ENCODE results near the gene ARAP2. TPM values are rescaled to one million over a fixed set of nuclear protein-coding genes. Genes with fewer than 3 reads are reported as not detected.

The ARAP2 gene
- total and polyA plus RNA-seq, 5 donors from 2014 or later = 10.2 to 92.2 (median 14.6) TPM

DNA sequence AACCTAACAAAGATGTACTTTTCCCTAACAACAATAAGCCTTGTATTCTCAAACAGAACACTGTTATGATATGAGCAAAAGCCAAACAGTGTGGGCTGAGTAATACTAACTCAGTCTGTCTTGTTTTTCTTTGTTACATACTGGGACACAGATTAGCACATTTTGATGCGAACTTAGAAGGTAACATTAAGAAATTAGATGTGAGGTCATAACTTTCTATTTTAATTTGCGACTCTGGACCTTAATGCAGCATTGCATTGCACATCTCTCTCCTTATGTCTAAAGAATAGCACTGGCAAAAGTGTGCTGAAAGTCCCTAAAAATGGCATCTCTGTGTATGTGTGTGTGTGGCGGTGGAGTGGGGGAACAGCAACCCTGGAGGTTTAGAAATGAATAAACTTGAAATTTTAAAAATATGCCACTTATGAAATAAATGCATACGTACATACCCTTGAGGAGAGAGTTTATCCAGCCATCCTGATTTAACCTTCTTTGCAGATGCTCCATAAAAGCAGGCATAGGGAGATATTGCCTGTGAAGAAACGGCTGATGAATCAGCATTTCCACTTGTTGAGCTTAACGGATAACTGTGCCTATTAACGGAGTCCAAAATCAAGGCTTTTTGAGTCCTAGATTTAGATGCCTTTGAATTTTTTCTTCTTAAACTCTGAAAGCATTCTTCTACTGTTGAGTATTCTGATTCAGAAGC is 34.2 kb downstream of the ARAP2 start:
- H3K9me3 Mint-ChIP-seq = no peaks in the 10 kb centered on the region
- Histone ChIP-seq H3K4me3 (ENCODE audit: low read depth, low read length) (no peak overlapping the region), H3K4me1 (ENCODE audit: control insufficient read depth, insufficient read depth, low read length, poor library complexity, severe bottlenecking) (peaks cover 15% of the 10 kb centered on the region), H3K9me3 (ENCODE audit: control insufficient read depth in 2 of 2, low read length in 2 of 2) (no peaks in the 10 kb centered on the region), H3K27ac (ENCODE audit: insufficient read depth, low read length, poor library complexity, severe bottlenecking) (no peak overlapping the region), H3K36me3 (ENCODE audit: control insufficient read depth, insufficient read depth, low read length) (peaks cover 26% of the 10 kb centered on the region), H3K27me3 (ENCODE audit: control insufficient read depth, insufficient read depth, low read length) (no peaks in the 10 kb centered on the region)
- ATAC-seq (ENCODE audit: low read depth in 2 of 2) = no peak
- H3K4me3 Mint-ChIP-seq = peak overlapping the region in 3 of 4 donors; percentile 52 to 81 (median 54)
- DNase-seq = no peak
- H3K27ac Mint-ChIP-seq = peak overlapping the region; percentile 46 to 60 (median 48)
- H3K36me3 Mint-ChIP-seq = peaks cover 41% of the 10 kb centered on the region
- peaks cover 21 to 52% (median 44%) of the 10 kb centered on the region in 4 donors for H3K4me1 Mint-ChIP-seq
- no peaks in the 10 kb centered on the region for H3K27me3 Mint-ChIP-seq

DNA sequence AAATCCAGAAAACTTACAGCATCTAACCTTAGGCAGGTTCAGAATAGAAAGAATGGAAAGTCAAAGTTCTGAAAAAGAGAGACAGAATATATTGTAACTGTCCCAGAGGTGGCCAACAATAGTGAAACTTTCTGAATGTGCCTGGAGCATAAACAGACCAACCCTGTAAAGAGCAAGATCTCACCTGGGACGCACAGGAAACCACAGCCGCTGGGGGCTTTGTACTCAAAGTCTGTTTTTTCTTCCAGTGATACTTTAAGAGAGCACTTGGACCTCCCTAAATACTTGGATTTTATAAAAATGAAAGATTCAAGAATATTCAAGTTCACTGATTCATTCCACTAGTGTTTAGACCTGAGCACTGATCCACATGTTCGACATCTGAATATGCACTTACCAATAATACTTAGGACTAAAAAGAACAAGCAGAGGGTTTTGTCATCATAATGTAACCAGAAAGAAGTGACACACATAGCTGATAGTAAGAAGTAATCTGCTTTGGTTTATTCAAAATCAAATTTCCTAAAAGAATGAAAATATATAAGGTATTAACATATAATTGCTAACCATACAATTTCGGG is 35.3 kb downstream of the ARAP2 start:
- Histone ChIP-seq H3K27ac (ENCODE audit: insufficient read depth, low read length, poor library complexity, severe bottlenecking) (no peak overlapping the region), H3K9me3 (ENCODE audit: control insufficient read depth in 2 of 2, low read length in 2 of 2) (no peaks in the 10 kb centered on the region), H3K4me3 (ENCODE audit: low read depth, low read length) (peak overlapping the region; percentile 46), H3K27me3 (ENCODE audit: control insufficient read depth, insufficient read depth, low read length) (no peaks in the 10 kb centered on the region), H3K36me3 (ENCODE audit: control insufficient read depth, insufficient read depth, low read length) (peaks cover 29% of the 10 kb centered on the region), H3K4me1 (ENCODE audit: control insufficient read depth, insufficient read depth, low read length, poor library complexity, severe bottlenecking) (peaks cover 15% of the 10 kb centered on the region)
- no peaks in the 10 kb centered on the region for H3K27me3 Mint-ChIP-seq
- peak overlapping the region; percentile 16 to 85 (median 67) for H3K27ac Mint-ChIP-seq
- H3K4me1 Mint-ChIP-seq = peaks cover 25 to 48% (median 42%) of the 10 kb centered on the region in 4 donors
- peaks cover 38% of the 10 kb centered on the region for H3K36me3 Mint-ChIP-seq
- ATAC-seq (ENCODE audit: low read depth in 2 of 2) (peak in 1 of 2 donors; percentile 68), DNase-seq (peak in 2 of 3 donors; percentile 17 to 56)
- H3K9me3 Mint-ChIP-seq = no peaks in the 10 kb centered on the region
- H3K4me3 Mint-ChIP-seq = peak overlapping the region; percentile 33 to 74 (median 58)

DNA sequence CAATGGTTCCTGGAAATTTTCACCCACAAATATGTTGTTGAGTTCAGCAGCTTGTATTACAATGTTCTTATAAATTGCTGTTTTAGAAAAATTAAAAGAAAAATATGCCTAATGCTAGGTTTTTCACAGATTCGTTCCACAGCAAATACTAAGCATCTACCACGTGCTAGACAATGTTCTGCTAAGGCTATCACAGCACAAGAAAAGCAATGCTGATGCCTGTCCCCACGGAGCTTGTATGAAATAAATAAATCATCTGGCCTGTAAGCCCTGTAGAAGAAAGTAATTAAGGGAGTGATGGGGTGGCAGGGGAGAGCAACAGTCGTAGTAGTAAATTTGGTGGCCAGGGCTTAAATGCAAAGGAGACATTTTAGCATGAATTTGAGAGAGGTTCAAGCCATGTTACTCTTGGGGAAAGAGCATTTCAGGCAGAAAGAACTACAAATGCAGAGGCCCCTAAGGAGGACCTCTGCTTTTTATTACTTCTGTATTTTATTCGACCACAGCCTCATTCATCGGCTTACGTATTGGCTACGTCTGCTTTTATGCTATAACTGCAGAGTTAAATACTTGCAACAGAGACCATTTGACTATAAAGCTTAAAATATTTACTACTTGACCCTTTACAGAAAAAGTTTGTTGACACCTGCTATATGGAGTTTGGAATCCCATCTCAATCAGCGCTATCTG is 36.3 kb downstream of the ARAP2 start:
- peaks cover 28% of the 10 kb centered on the region for H3K36me3 ChIP-seq (ENCODE audit: control insufficient read depth, insufficient read depth, low read length)
- Mint-ChIP-seq H3K4me1 (peaks cover 27 to 46% (median 43%) of the 10 kb centered on the region in 4 donors), H3K27me3 (no peaks in the 10 kb centered on the region), H3K27ac (peak overlapping the region in 2 of 3 donors; percentile 67 to 85), H3K9me3 (no peaks in the 10 kb centered on the region), H3K4me3 (peak overlapping the region in 3 of 4 donors; percentile 39 to 60 (median 54)), H3K36me3 (peaks cover 37% of the 10 kb centered on the region)
- peak in 1 of 3 donors; percentile 7 for DNase-seq
- H3K4me1 ChIP-seq (ENCODE audit: control insufficient read depth, insufficient read depth, low read length, poor library complexity, severe bottlenecking) = peaks cover 15% of the 10 kb centered on the region
- no peak overlapping the region for H3K4me3 ChIP-seq (ENCODE audit: low read depth, low read length)
- H3K9me3 ChIP-seq (ENCODE audit: control insufficient read depth in 2 of 2, low read length in 2 of 2) = no peaks in the 10 kb centered on the region
- no peaks in the 10 kb centered on the region for H3K27me3 ChIP-seq (ENCODE audit: control insufficient read depth, insufficient read depth, low read length)
- ATAC-seq (ENCODE audit: low read depth in 2 of 2) = no peak
- H3K27ac ChIP-seq (ENCODE audit: insufficient read depth, low read length, poor library complexity, severe bottlenecking) = no peak overlapping the region

DNA sequence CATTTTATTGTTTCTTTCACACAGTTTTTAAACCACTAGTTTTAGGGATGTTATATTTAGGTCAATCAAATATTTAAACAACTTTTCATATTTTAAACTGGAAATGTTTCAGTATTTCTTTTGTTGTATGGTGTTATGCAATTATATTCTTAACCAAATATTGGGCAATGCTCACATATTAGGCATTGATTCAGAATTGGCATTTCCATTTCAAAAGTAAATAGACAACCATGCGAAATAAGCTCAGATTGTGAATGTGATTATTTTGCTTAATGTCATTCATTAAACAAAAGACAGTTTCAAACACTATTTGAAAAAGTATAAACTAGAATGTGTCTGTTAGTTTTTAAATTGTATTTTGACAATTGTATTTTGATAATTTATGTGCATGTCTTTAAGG is 36.9 kb downstream of the ARAP2 start:
- H3K27me3 ChIP-seq (ENCODE audit: control insufficient read depth, insufficient read depth, low read length) = no peaks in the 10 kb centered on the region
- DNase-seq (no peak), ATAC-seq (ENCODE audit: low read depth in 2 of 2) (no peak)
- H3K36me3 Mint-ChIP-seq = peaks cover 35% of the 10 kb centered on the region
- no peak overlapping the region for H3K4me3 Mint-ChIP-seq
- H3K9me3 Mint-ChIP-seq = no peaks in the 10 kb centered on the region
- no peaks in the 10 kb centered on the region for H3K9me3 ChIP-seq (ENCODE audit: control insufficient read depth in 2 of 2, low read length in 2 of 2)
- H3K4me1 ChIP-seq (ENCODE audit: control insufficient read depth, insufficient read depth, low read length, poor library complexity, severe bottlenecking) = peaks cover 15% of the 10 kb centered on the region
- H3K27ac Mint-ChIP-seq = no peak overlapping the region
- H3K36me3 ChIP-seq (ENCODE audit: control insufficient read depth, insufficient read depth, low read length) = peaks cover 28% of the 10 kb centered on the region
- H3K27ac ChIP-seq (ENCODE audit: insufficient read depth, low read length, poor library complexity, severe bottlenecking) = no peak overlapping the region
- H3K4me3 ChIP-seq (ENCODE audit: low read depth, low read length) = no peak overlapping the region
- H3K4me1 Mint-ChIP-seq = peaks cover 27 to 46% (median 42%) of the 10 kb centered on the region in 4 donors
- no peaks in the 10 kb centered on the region for H3K27me3 Mint-ChIP-seq

DNA sequence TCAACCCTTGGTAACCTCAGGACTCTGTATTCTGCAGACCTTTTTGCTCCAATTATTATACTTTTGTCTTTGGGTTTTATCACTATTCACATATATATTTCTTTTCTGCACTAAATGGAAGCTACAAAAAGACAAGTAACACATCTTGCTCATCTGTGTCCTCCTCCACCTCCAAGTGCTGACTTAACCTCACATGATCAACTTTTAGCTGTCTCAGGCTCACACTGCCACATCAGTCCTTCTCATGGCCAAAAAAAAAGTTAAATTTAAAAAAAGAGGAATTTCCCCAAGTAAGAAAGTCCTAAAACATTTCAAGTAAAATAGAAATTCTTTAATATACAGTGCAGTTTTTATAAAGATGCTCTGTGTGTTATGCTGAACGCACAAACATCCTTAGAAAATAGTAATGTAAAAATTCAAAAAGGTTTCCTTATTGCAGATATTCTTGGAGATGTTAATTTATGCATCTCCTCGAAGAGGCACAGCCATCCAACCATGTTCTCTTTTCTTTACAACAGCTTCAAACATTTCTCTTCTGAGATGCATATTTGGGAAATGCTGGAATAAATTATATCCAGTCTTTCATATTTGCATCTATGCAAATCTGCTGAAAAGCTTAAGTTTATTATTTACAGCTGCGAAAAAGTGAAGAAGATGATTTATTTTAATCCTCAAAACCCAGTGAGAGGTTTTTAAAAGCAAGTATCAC is 37.6 kb downstream of the ARAP2 start:
- DNase-seq = no peak
- H3K27ac Mint-ChIP-seq = peak overlapping the region in 2 of 3 donors; percentile 7 to 15
- ATAC-seq (ENCODE audit: low read depth in 2 of 2) = no peak

DNA sequence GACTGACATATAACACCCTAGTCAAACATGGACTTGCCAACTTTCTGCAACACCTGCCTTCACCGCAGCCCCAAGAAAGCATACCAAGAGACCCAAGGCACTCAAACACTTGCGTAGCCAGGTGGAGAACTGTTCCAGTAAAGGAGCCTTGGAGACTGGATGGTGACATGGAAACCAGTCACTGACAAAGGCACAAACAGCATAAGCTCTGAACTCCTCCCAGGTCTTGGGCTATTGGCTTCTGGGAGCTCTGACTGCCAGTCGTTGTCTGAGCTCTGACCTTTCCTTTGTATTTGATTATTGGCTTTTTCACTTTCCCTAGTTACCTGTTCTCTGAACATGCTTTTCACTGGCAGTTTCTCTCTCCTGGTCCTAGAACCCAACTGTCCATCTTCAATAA is 38.3 kb downstream of the ARAP2 start:
- DNase-seq (no peak), ATAC-seq (ENCODE audit: low read depth in 2 of 2) (no peak)
- Mint-ChIP-seq H3K4me1 (peaks cover 29 to 39% (median 36%) of the 10 kb centered on the region in 4 donors), H3K36me3 (peaks cover 34% of the 10 kb centered on the region), H3K9me3 (no peaks in the 10 kb centered on the region), H3K27me3 (no peaks in the 10 kb centered on the region), H3K4me3 (no peak overlapping the region), H3K27ac (peak overlapping the region in 2 of 3 donors; percentile 7 to 18)
- Histone ChIP-seq H3K9me3 (ENCODE audit: control insufficient read depth in 2 of 2, low read length in 2 of 2) (no peaks in the 10 kb centered on the region), H3K27me3 (ENCODE audit: control insufficient read depth, insufficient read depth, low read length) (no peaks in the 10 kb centered on the region), H3K4me3 (ENCODE audit: low read depth, low read length) (no peak overlapping the region), H3K27ac (ENCODE audit: insufficient read depth, low read length, poor library complexity, severe bottlenecking) (no peak overlapping the region), H3K36me3 (ENCODE audit: control insufficient read depth, insufficient read depth, low read length) (peaks cover 25% of the 10 kb centered on the region), H3K4me1 (ENCODE audit: control insufficient read depth, insufficient read depth, low read length, poor library complexity, severe bottlenecking) (peaks cover 15% of the 10 kb centered on the region)

More for the DNA sequence above, 37.6 kb downstream of the ARAP2 start:
- no peaks in the 10 kb centered on the region for H3K27me3 Mint-ChIP-seq
- no peak overlapping the region for H3K4me3 Mint-ChIP-seq
- H3K36me3 Mint-ChIP-seq = peaks cover 34% of the 10 kb centered on the region
- H3K36me3 ChIP-seq (ENCODE audit: control insufficient read depth, insufficient read depth, low read length) = peaks cover 26% of the 10 kb centered on the region
- no peaks in the 10 kb centered on the region for H3K9me3 Mint-ChIP-seq
- H3K27me3 ChIP-seq (ENCODE audit: control insufficient read depth, insufficient read depth, low read length) = no peaks in the 10 kb centered on the region
- peaks cover 27 to 40% (median 38%) of the 10 kb centered on the region in 4 donors for H3K4me1 Mint-ChIP-seq
- H3K4me3 ChIP-seq (ENCODE audit: low read depth, low read length) = no peak overlapping the region
- H3K27ac ChIP-seq (ENCODE audit: insufficient read depth, low read length, poor library complexity, severe bottlenecking) = no peak overlapping the region
- no peaks in the 10 kb centered on the region for H3K9me3 ChIP-seq (ENCODE audit: control insufficient read depth in 2 of 2, low read length in 2 of 2)
- peaks cover 15% of the 10 kb centered on the region for H3K4me1 ChIP-seq (ENCODE audit: control insufficient read depth, insufficient read depth, low read length, poor library complexity, severe bottlenecking)

DNA sequence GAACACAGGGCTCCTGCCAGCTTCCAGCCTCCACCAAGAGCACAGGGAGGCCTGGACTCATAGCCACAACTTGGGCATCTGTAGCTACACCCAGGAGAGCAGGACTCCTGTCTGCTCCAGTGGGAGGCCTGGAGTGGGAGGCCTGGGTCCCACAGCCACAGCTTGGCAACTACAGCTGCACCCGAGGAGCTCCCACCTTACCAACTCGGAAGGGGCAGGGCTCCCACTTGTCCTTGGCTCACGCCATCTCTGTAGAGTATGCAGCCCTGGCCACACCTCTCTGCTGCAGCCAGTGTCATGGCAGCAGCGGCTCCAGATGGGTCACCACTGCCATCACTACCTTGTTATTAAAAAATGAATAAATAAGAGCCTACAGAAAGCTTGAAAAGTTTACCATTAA is 45.5 kb downstream of the ARAP2 start:
- H3K36me3 Mint-ChIP-seq = peaks cover 11% of the 10 kb centered on the region
- Histone ChIP-seq H3K27me3 (ENCODE audit: control insufficient read depth, insufficient read depth, low read length) (no peaks in the 10 kb centered on the region), H3K4me3 (ENCODE audit: low read depth, low read length) (no peak overlapping the region), H3K4me1 (ENCODE audit: control insufficient read depth, insufficient read depth, low read length, poor library complexity, severe bottlenecking) (no peaks in the 10 kb centered on the region), H3K27ac (ENCODE audit: insufficient read depth, low read length, poor library complexity, severe bottlenecking) (no peak overlapping the region), H3K36me3 (ENCODE audit: control insufficient read depth, insufficient read depth, low read length) (peaks cover 17% of the 10 kb centered on the region), H3K9me3 (ENCODE audit: control insufficient read depth in 2 of 2, low read length in 2 of 2) (no peaks in the 10 kb centered on the region)
- no peak overlapping the region for H3K4me3 Mint-ChIP-seq
- ATAC-seq (ENCODE audit: low read depth in 2 of 2) = no peak
- peaks cover 11 to 18% (median 15%) of the 10 kb centered on the region in 4 donors for H3K4me1 Mint-ChIP-seq
- H3K9me3 Mint-ChIP-seq = peaks cover 0 to 1% (median 0%) of the 10 kb centered on the region in 7 donors
- no peak overlapping the region for H3K27ac Mint-ChIP-seq
- H3K27me3 Mint-ChIP-seq = peaks cover 5% of the 10 kb centered on the region
- no peak for DNase-seq
